EL (cell line): ENCODE measurements around the gene CDK3.
"Not testable (repeated sequence)": the region's sequence is repeated elsewhere in the genome, so short reads cannot be mapped to it uniquely, and the experiment has no call there.

ENCODE experiments used
- DNase-seq: peaks from one replicate; pipeline ENCODE4 v3.0.0-alpha.2; 2016

The CDK3 gene

GRCh38 chr17:76017481-76018339 is 17.1 kb downstream of the CDK3 start:
- DNase-seq, result no peak

- no peak for DNase-seq
Observed at GRCh38 chr17:76018340-76018680, 17.7 kb downstream of the CDK3 start.

- DNase-seq, result no peak
Observed at GRCh38 chr17:76018801-76019200, 18.1 kb downstream of the CDK3 start.

GRCh38 chr17:76019833-76020467 is 19.3 kb downstream of the CDK3 start:
- DNase-seq, result no peak

- DNase-seq, result no peak
Observed at GRCh38 chr17:76022285-76022684, 21.6 kb downstream of the CDK3 start.

- no peak for DNase-seq
Observed at GRCh38 chr17:76022973-76023899, 22.6 kb downstream of the CDK3 start.

- no peak for DNase-seq
Observed at GRCh38 chr17:76023900-76024237, 23.2 kb downstream of the CDK3 start.

- DNase-seq, result no peak
Observed at GRCh38 chr17:76024353-76024752, 23.7 kb downstream of the CDK3 start.

GRCh38 chr17:76025294-76025693 is 24.6 kb downstream of the CDK3 start:
- DNase-seq, result no peak

- DNase-seq, result no peak
Observed at GRCh38 chr17:76026714-76027158, 26.1 kb downstream of the CDK3 start.

GRCh38 chr17:76027159-76027839 is 26.6 kb downstream of the CDK3 start, which contains the start of gene EVPL:
Gene EVPL (minus strand): TSS chr17:76027306. CDS start chr17:76027198, 108 bp downstream.
- DNase-seq, result no peak

- no peak for DNase-seq
Observed at GRCh38 chr17:76032073-76032779, 31.6 kb downstream of the CDK3 start.

GRCh38 chr17:76032780-76033108 is 32.1 kb downstream of the CDK3 start:
- no peak for DNase-seq

GRCh38 chr17:76033139-76033538 is 32.5 kb downstream of the CDK3 start:
- no peak for DNase-seq

GRCh38 chr17:76034428-76035350 is 34.0 kb downstream of the CDK3 start:
- no peak for DNase-seq

- no peak for DNase-seq
Observed at GRCh38 chr17:76036497-76037261, 36.0 kb downstream of the CDK3 start.

GRCh38 chr17:76038050-76038449 is 37.4 kb downstream of the CDK3 start:
- DNase-seq, result peak; percentile 32

- no peak for DNase-seq
Observed at GRCh38 chr17:76039121-76039520, 38.5 kb downstream of the CDK3 start.

- no peak for DNase-seq
Observed at GRCh38 chr17:76040376-76040775, 39.7 kb downstream of the CDK3 start.

GRCh38 chr17:76042868-76043267 is 42.2 kb downstream of the CDK3 start:
- DNase-seq, result not testable (repeated sequence)
